NCI-H510A (cell line): ENCODE measurements around the gene SORCS1.

Source experiments
- DNase-seq: peaks from one replicate; lab custom pipeline; 2025; lab: John Stamatoyannopoulos, UW

Gene SORCS1

GRCh38 chr10:107163881-107164861 is at the start of gene SORCS1:
SORCS1 (minus strand) TSS chr10:107164706.
- DNase-seq = no peak

- no peak for DNase-seq
Measured at GRCh38 chr10:107214261-107214660, 49.8 kb upstream of the SORCS1 start.

DNA sequence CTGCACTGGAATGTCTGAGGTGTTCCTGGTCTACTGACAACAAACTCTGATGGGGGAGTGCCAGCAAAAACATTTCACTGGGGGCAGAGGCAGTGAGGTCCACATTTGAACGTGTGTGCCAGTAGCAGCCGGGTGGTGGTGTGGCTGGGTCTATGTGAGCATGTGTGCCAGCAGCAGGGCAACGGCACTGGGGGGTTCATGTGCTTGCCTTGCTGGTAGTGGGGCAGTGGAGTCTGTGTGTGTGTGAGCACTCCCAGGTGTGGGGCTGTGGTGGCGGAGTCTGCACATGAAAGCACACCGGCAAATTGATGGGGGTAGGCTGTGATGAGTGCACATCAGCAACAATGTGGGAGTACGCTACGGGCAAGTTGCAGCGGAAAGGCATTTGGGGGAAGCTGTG is 49.4 kb upstream of the SORCS1 start:
- DNase-seq = no peak

DNA sequence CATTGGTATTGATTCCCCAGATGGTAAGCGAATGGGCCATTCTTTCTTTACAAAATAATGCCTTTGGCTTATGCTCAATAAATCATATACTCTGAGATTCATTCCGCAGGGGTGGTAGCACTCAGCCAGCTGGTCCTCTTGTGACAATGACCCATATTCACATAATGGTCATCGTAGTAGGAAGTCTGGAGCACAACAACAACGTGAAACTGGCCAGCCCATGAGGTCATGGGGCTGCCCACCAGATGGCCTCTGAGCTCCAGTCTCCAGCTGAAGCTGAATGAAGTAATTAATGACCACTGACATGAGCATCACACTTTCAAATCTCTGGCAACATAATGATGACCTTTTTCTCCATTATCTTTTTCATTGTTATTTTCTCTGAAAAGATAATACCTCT is 42.3 kb upstream of the SORCS1 start:
- no peak for DNase-seq

- DNase-seq = no peak
Measured at GRCh38 chr10:107169516-107169915, 5.0 kb upstream of the SORCS1 start.

DNA sequence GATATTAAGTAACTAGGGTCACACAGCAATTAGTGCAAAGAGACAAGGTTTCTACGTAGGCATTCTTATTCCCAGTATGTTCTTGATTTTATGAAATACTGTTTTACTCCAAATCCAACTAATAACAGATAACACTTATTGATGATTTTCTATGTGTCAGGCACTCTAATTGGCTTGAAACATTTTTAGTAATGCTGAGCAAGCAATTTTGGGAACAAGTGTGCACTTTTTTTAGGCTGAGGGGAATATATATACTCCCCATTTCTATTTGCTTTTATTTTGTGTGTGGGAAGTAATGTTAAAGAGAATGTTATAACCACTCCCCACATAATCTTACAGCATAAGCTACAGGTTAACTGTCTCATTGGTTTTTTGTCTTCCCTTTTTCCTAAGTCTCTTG is 4.2 kb upstream of the SORCS1 start:
- no peak for DNase-seq

DNA sequence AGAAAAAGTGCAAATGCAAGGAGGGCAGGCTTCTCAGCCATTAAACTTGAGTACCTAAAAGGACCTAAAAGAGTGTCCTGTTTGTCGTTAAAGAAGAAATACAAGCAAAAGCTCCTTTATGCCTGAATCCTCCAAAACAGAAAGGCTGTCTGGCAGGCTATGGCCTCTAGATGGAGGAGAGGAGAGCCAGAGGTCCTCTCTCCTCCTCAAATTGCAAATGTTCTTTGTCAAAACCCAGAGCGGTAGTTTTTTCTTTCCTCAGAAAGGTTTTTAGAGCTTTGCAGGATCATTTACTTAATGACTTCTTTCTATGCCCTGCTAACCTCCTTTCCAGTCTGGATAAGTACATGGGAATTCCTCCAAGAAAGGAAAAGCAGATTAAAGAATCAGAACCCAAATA is 1.9 kb upstream of the SORCS1 start:
- no peak for DNase-seq

- DNase-seq = no peak
Measured at GRCh38 chr10:107164992-107165391, 486 bp upstream of the SORCS1 start.

- DNase-seq = no peak
Measured at GRCh38 chr10:107163076-107163855, 1.2 kb downstream of the SORCS1 start.

- DNase-seq = no peak
Measured at GRCh38 chr10:107160866-107161265, 3.6 kb downstream of the SORCS1 start.

DNA sequence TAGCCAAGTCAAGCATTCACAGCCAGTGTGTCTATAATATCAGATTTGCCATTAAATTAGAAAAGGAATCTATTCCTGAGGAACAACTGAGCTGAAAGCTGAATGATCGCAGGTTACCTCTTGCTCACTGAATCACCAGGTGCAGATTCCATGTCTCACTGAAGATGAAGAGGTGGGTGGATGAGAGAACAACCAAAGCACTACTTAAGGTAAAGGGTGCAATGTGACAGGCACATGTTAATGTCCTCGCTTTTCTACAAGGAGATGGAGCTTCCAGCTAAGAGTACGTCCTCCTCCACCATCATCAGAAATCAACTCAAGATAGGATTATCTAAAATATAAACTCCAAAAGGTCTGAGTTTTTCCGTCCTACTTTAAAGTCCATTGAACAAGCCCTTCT is 4.6 kb downstream of the SORCS1 start:
- no peak for DNase-seq

- no peak for DNase-seq
Measured at GRCh38 chr10:107157071-107157470, 7.4 kb downstream of the SORCS1 start.

DNA sequence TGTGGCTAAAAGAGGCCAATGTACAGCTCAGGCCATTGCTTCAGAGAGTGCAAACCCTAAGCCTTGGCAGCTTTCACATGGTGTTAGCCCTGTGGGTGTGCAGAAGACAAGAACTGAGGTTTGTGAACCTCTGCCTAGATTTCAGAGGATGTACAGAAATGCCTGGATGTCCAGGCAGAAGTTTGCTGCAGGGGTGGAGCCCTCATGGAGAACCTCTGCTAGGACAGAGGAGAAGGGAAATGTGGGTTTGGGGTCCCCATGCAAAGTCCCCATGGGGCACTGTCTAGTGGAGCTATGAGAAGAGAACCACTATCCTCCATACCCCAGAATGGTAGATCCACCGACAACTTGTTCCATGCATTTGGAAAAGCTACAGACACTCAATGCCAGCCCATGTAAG is 12.4 kb downstream of the SORCS1 start:
- no peak for DNase-seq

DNA sequence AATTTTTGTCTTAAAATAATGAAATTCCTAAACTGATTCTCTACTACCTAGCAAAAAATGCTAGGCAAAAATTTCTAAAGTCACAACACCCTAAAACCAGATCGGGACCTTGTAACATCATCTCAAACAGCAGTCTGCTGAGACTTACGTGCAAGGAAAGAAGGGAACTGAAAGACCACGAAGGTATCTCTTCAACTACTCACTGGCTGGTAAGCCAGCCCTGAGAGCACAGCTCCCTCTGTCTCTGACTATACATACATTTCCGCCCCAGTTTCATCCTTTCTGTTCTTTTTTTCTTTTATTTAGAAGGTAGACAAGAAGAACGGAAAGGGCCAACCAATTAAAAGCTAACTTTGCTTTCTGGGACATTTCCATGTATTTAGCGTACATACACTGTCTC is 15.6 kb downstream of the SORCS1 start:
- DNase-seq = no peak

DNA sequence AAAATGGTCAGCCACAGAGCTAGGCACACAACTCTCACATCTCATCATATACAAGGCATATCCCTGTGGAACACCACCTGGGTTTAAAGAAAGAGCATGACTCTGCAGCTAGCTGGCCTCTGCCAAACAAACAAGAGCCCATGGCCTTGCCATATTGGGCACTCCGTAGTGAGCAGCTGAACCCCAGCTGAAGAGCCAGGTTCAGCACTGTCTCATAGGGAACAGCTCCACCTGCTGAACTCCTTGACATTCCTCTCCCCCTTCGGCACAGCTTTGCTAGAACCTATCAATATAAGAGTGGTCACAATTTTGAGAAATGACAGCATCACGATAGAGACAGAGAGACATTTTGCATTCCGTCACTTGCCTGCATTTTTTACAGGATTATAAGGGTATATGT is 20.0 kb downstream of the SORCS1 start:
- no peak for DNase-seq

DNA sequence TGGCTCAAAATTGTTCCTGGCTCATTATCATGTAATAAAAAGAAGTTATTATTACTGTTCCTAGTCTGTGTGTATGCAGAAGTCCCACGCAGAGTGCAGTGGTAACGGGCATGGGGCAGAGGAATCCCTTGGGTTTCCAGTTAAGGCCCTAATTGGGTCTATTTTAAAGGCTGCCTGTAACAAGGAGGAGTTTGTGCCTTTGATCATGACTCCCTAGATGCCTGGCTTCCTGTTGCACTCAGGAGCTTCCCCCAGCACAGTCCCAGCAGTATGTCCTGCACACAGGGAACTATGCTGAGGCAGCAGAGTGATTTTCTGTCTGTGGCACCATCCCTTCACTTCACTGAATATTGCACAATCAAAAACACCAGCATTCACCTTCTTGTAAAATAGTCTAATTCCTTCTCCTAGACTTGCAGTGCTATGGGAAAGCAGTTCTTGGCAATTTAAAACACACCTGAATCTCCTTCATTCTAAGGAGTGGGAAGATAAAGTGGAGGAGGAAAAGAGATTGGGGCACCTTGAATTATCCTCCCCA is 22.9 kb downstream of the SORCS1 start:
- no peak for DNase-seq

DNA sequence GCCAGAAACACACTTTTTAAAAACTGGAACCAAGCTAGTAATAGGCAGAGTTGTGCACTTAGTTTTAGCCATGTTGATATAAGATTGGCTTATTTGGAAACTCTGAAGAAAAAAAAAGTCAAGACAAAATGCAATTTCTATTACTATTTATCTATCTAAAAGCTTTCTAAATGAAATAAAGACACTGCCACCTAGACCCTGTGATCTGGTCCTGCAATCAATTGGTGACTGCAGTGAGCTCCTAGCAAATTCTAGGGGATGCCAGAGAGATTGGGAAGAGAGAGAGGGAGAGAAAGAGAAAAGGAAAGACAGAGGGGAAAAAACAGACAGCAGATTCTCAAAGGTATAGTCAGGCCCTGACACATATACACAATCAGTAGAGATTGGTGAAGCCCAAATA is 25.3 kb downstream of the SORCS1 start:
- DNase-seq = no peak

GRCh38 chr10:107133656-107134055 is 30.9 kb downstream of the SORCS1 start:
- DNase-seq = no peak

- no peak for DNase-seq
Measured at GRCh38 chr10:107129000-107129399, 35.5 kb downstream of the SORCS1 start.

DNA sequence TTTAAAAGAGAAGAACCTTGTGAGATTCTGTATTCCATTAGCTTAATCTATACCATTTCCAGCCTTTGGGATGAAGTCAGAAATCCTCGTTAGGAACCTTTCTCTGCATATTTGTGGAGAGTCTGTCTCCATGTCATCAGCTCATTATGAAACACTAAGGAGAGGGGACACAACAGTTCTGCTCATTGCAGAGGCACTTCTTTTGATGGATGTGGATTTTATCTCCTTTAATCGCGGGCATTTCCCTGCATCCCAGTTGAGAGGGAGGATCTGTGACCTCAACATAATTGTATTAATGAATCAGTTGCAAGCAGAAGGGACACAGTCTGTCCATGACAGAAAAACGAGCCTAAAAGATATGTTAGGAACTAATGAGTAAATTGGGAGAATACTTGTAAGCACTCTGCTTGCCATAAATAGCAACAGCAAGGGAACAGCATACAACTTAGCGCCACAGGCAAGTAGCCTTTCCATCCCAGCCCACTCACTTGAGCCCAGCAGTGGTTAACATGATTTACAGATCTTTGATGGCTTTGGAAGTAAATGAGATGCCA is 37.9 kb downstream of the SORCS1 start:
- no peak for DNase-seq

DNA sequence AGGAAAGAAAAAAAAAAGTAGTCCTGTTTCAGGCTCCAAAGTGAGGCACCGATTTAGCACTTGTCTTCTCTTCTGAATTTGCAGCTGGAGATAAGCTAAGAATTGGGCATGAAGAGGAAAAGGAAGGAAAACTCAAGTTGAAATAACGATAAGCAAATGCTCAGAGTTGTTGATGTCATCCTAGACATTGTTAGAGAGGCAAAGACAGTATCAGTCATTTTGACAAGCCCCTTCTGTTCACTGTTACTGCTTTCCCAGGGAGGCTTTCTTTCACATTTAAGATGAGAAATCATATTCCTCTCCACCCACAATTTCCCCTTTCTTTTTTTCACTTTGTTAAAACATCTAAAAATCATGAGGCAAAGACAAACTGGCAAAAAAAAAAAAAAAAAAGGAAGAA is 41.8 kb downstream of the SORCS1 start:
- no peak for DNase-seq

GRCh38 chr10:107118866-107119265 is 45.6 kb downstream of the SORCS1 start:
- no peak for DNase-seq
